GM12878 (cell line): ENCODE data around the gene TTF2. TPM values are rescaled to one million over a fixed set of nuclear protein-coding genes. Genes with fewer than 3 reads are reported as not detected.

Source experiments
- BACH1 ChIP-seq: fragments of 450-650 bp; IDR thresholded peaks from 2 replicates; pipeline ENCODE4 v1.6.1; 2017; ENCODE audit warnings: mild to moderate bottlenecking, borderline replicate concordance
- BCL11A ChIP-seq: IDR thresholded peaks from 2 replicates; pipeline ENCODE4 v1.6.1; 2011; ENCODE audit warnings: low read depth, low read length
- CHD1 ChIP-seq: IDR thresholded peaks from 2 replicates; pipeline ENCODE4 v1.6.1; 2012; ENCODE audit warnings: low read depth, low read length, improper control_type of control experiment
- ELK1 ChIP-seq: IDR thresholded peaks from 2 replicates; pipeline ENCODE4 v1.6.1; 2012; ENCODE audit warnings: low read depth, low read length, improper control_type of control experiment
- ESRRA ChIP-seq: IDR thresholded peaks from 2 replicates; pipeline ENCODE4 v1.6.1; 2012; ENCODE audit warnings: mild to moderate bottlenecking, low read length, improper control_type of control experiment
- MTA2 ChIP-seq: fragments of 450-650 bp; IDR thresholded peaks from 2 replicates; pipeline ENCODE4 v1.6.1; 2016; ENCODE audit warnings: low read depth, mild to moderate bottlenecking, moderate library complexity
- NFXL1 ChIP-seq: fragments of 450-650 bp; IDR thresholded peaks from 2 replicates; pipeline ENCODE4 v1.6.1; 2017; ENCODE audit warnings: antibody characterized with exemption, mild to moderate bottlenecking, borderline replicate concordance
- NR2C2 ChIP-seq: IDR thresholded peaks from 2 replicates; pipeline ENCODE4 v1.6.1; 2011; ENCODE audit warnings: borderline replicate concordance, low read depth; ENCODE audit not compliant: control insufficient read depth, insufficient read length
- PAX5 ChIP-seq: IDR thresholded peaks from 2 replicates; pipeline ENCODE4 v1.6.1; 2011; ENCODE audit warnings: low read depth, low read length, borderline replicate concordance
- PAX8 ChIP-seq: fragments of 450-650 bp; IDR thresholded peaks from 2 replicates; pipeline ENCODE4 v1.6.1; 2017; ENCODE audit warnings: mild to moderate bottlenecking, moderate library complexity
- PBX3 ChIP-seq: IDR thresholded peaks from 2 replicates; pipeline ENCODE4 v1.6.1; 2011; ENCODE audit warnings: mild to moderate bottlenecking, low read depth, low read length, moderate library complexity; ENCODE audit not compliant: insufficient replicate concordance
- POLR2A ChIP-seq: IDR thresholded peaks from 2 replicates; pipeline ENCODE4 v1.6.1; 2011; ENCODE audit warnings: low read depth, mild to moderate bottlenecking, low read length
- POLR2AphosphoS2 ChIP-seq: IDR thresholded peaks from 2 replicates; pipeline ENCODE4 v1.6.1; 2011; ENCODE audit warnings: low read depth, mild to moderate bottlenecking, low read length, improper control_type of control experiment, moderate library complexity
- POU2F2 ChIP-seq: IDR thresholded peaks from 3 replicates; pipeline ENCODE4 v1.6.1; 2011; ENCODE audit warnings: low read depth, mild to moderate bottlenecking, low read length, borderline replicate concordance
- RAD51 ChIP-seq: fragments of 450-650 bp; IDR thresholded peaks from 2 replicates; pipeline ENCODE4 v1.6.1; 2016; ENCODE audit warnings: moderate library complexity, mild to moderate bottlenecking, inconsistent platforms
- RBBP5 ChIP-seq: fragments of 200-600 bp; sonication (generic); conservative IDR thresholded peaks from 2 replicates; pipeline ENCODE4 v1.6.1; 2016
- RCOR1 ChIP-seq: conservative IDR thresholded peaks from 2 replicates; pipeline ENCODE4 v1.6.1; 2012; ENCODE audit warnings: low read depth, low read length, improper control_type of control experiment
- SMAD5 ChIP-seq: IDR thresholded peaks from 2 replicates; pipeline ENCODE4 v1.6.1; 2016; ENCODE audit warnings: antibody characterized with exemption, low read depth
- SUZ12 ChIP-seq: fragments of 200-600 bp; sonication (generic); IDR thresholded peaks from one replicate; pipeline ENCODE4 v1.6.1; 2018; ENCODE audit warnings: antibody characterized with exemption, mild to moderate bottlenecking; ENCODE audit not compliant: unreplicated experiment
- TAF1 ChIP-seq: IDR thresholded peaks from 2 replicates; pipeline ENCODE4 v1.6.1; 2011; ENCODE audit warnings: mild to moderate bottlenecking, low read depth, low read length, borderline replicate concordance
- ZBTB33 ChIP-seq: fragments of 450-650 bp; IDR thresholded peaks from 2 replicates; pipeline ENCODE4 v1.6.1; 2017; ENCODE audit warnings: mild to moderate bottlenecking
- ZBTB4 ChIP-seq: fragments of 450-650 bp; formaldehyde crosslinking; IDR thresholded peaks from 2 replicates; pipeline ENCODE4 v1.4.0; 2022; ENCODE audit warnings: mild to moderate bottlenecking, moderate library complexity
- ZNF622 ChIP-seq: fragments of 450-650 bp; IDR thresholded peaks from 2 replicates; pipeline ENCODE4 v1.6.1; 2017; ENCODE audit warnings: mild to moderate bottlenecking, inconsistent platforms
- polyA plus RNA-seq, 11 experiments: library from polyadenylated mRNA; depleted of rRNA in 4 of 11; unstranded in 6 of 11; stranded (reverse) in 5 of 11; fragments of >200 nt; fragmentation: Nextera tagmentation in 4 of 11; fragmentation: Illumina TruSeq in 1 of 11; extraction: Ambion mirVana in 4 of 11; extraction: Trizol in 1 of 11; gene quantifications; 1 replicate in 1 of 11; 2 replicates in 10 of 11; pipeline versions ENCODE4 v1.2.1 to v1.2.3, GENCODE V29; 2011 to 2016; ENCODE audit warnings: inconsistent platforms in 2 of 11, missing spikeins in 2 of 11, low read depth in 1 of 11
- total RNA-seq, 4 experiments: library from RNA; depleted of rRNA in 3 of 4; stranded (reverse); fragments of >200 nt in 3 of 4; fragmentation: Illumina TruSeq in 1 of 4; extraction: Trizol in 1 of 4; gene quantifications; 2 replicates each; pipeline versions ENCODE4 v1.2.1 to v1.2.3, GENCODE V29; 2013 to 2021
- TF ChIP-seq, protein P1 (sequence below): fragments of 450-650 bp; IDR thresholded peaks from 2 replicates; pipeline ENCODE4 v1.6.1; 2014; ENCODE audit warnings: mild to moderate bottlenecking

Gene TTF2
- total and polyA plus RNA-seq, 10 of the 15 experiments (the other 5 are each of a cell fraction or from before 2014, with no cell fraction given), result 17.7 to 134 (median 78.2) TPM

DNA sequence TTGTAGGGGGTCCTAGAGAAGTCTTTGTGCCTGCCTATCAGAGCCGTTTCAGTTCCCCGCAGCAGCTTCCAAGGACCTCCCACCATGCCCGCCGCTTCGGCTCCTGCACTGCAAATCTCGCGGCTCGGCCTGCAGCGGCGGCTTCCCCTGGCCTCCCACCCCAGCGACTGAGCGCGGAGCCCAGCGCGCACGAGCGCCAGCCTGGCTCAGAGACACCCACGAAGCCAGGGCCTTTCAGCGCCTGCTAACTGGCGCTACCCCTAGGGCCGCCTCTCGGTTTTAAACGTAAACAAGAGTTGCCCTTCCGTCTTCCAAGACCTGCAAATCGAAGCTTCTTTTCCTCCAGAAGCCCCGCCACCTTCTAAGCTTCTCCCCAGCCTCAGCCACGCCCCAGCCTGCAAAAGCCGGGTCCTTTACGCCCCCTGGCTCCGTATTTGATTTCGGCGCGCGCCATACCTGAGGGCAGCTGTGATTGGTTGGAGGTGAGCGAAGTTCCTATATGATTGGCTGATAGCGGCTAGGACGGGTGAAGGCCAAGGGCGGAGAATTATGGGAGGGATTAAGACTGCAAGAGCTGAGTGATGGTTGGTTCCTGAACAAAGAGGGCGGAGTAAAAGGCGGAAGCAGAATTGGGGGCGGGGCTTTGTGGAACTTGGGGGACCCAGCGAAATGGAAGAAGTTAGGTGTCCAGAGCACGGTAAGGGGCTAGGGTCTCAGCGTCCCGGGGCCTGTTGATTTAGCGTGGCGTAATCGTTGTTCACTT is at the start of gene TTF2 (continued):
- TF ChIP-seq ZBTB4 (no peak), BACH1 (peak; percentile 73), MTA2 (no peak), NFXL1 (no peak), BCL11A (no peak), SMAD5 (no peak; the same call in 1 of the 2 replicates), SUZ12 (no peak), PBX3 (no peak), PAX5 (no peak; the same call in 1 of the 2 replicates), ELK1 (no peak), ESRRA (no peak), RAD51 (no peak), PAX8 (no peak), RCOR1 (no peak), CHD1 (no peak), TAF1 (peak; percentile 78), POU2F2 (peak; percentile 3; the same call in 2 of the 3 replicates), POLR2AphosphoS2 (no peak), POLR2A (peak; percentile 85), ZBTB33 (no peak), ZNF622 (no peak), RBBP5 (no peak), NR2C2 (no peak)
- TF ChIP-seq, protein P1, sequence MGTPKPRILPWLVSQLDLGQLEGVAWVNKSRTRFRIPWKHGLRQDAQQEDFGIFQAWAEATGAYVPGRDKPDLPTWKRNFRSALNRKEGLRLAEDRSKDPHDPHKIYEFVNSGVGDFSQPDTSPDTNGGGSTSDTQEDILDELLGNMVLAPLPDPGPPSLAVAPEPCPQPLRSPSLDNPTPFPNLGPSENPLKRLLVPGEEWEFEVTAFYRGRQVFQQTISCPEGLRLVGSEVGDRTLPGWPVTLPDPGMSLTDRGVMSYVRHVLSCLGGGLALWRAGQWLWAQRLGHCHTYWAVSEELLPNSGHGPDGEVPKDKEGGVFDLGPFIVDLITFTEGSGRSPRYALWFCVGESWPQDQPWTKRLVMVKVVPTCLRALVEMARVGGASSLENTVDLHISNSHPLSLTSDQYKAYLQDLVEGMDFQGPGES, result peak; percentile 78; the same call in 1 of the 2 replicates
